ENCODE results near the gene KRTAP10-2.

The KRTAP10-2 gene

DNA sequence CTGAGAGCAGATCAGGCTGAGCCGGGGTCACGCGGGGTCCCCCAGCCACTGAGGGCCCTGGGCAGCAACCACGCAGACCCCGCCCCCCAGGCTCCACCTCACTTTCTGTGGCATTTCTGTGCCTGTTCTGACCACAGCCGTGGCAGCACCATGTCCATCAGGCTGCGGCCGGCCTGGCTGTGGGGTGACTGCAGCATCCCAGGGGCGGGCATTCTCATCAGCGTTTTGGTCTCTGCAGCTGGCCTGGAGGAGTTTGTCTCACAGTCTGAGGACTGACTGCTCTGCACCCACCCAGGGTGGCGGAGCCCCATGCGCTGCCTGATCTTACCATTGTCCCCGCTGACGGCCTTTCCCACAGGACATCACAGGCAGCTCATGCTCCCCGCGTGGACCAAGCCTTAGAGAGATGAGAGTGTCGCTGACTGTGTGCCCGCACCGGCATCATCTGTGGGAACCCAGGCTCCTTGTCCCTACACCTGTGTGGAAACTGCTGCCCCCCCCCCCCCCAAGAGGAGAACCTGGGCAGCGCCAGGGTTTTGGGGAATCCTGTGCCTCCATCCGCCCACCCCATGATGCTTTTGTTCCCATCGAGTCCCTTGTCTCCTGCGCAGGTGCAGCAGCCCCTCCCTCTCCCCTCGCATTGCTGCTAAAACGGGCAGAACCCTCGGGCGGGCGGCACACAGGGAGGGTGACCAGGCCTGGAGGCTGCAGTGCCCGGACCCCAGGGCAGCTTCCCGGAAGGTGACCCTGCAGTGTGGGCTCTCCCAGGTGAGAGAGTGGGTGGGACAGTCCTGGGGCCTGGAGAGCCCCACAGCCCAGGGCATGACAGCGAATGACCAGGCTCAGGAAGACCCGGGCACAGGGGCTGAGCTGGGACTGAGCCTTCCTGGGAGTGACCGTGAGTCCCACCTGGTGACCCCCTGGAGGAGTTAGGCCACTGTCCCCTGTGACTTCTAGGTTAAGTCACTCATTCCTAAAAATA is 13.1 kb downstream of the KRTAP10-2 start:
- DNase-seq, result no peak

GRCh38 chr21:44535963-44536362 is 15.3 kb downstream of the KRTAP10-2 start:
- DNase-seq, result no peak

DNA sequence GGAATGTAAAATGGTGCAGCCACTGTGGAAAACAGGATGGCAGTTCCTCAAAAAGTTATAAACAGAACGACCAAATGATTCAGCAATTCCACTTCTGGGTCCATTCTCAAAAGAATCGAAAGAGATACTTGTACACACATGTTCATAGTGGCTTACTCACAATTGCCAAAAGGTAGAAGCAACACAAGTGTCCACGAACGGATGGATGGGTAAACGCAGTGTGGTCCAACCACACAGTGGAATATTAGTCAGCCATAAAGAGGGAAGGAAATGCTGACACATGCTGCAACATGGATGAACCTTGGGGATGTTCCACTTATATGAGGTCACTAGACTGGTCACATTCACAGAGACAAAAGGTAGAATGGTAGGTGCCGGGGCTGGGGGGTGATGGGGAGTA is 16.6 kb downstream of the KRTAP10-2 start:
- no peak for DNase-seq

GRCh38 chr21:44533891-44534627 is 17.2 kb downstream of the KRTAP10-2 start:
- no peak for DNase-seq

DNA sequence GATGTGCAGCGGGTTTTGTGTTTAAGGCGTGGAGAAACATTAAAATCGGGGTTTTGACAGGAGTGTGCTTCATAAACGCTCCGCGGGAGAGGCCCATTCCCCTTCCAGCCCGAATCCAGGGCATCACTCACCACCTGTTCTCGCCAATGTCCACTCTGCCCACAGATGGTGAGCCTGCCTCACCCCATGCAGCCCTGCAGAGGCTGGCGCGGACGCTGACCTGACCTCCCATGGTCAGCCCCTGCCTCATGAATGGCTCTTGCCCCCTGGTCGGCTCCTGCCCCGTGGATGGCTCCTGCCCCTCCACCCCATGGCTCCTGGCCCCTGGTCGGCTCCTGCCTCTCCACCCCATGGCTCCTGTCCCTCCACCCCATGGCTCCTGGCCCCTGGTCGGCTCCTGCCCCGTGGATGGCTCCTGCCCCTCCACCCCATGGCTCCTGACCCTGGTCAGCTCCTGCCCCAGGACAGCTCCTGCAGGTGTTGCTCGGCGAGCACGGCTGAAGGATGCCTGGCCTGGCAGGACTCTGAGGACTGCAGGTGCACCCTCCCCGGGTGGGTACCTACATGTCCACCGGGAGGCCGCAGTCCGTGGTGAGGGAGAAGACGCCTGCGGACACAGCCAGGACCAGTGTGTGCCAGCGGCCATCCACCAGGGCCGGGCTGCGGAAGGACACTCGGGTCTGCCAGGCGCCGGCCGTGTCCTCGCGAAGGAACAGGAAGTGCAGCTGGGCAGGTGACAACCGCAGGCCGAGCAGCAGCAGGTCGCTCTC is 18.0 kb downstream of the KRTAP10-2 start:
- DNase-seq, result no peak

GRCh38 chr21:44532712-44533111 is 18.6 kb downstream of the KRTAP10-2 start:
- DNase-seq, result no peak

- DNase-seq, result no peak
Observed at GRCh38 chr21:44531606-44532564, 19.4 kb downstream of the KRTAP10-2 start.

GRCh38 chr21:44530903-44531605 is 20.3 kb downstream of the KRTAP10-2 start:
- no peak for DNase-seq

- no peak for DNase-seq
Observed at GRCh38 chr21:44530221-44530902, 20.9 kb downstream of the KRTAP10-2 start.

DNA sequence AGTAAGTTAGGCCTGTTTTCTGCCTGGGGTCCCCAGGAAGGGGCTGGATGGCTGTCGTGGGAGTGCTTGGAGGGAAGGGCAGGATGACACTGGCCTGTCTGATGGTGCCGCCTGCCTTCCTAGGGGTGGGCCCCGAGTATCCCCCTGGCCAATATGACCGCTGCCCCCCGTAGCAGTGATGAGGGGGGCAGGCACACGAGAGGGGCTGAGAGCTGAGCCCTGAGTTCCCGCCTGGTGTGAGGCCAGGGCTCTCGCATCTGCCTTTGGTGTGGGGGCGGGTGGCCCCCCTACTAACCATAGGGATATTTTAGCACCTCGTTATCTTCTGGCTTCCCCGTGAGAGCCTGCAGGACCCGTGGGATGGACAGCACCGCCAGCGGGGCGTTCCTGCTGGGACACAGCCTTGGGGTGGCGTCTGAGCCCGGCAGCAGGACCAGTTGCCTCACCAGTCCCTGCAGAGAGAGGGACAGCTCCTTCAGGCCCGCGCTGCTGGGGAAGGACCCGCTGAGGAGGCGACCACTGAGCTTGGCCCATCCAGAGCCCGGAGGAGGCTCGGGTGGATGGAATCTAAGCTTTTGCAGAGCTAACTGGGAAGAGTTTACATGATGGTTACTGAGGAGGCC is 21.7 kb downstream of the KRTAP10-2 start:
- DNase-seq, result no peak

- no peak for DNase-seq
Observed at GRCh38 chr21:44529011-44529421, 22.3 kb downstream of the KRTAP10-2 start.

GRCh38 chr21:44528634-44528995 is 22.7 kb downstream of the KRTAP10-2 start:
- DNase-seq, result no peak

DNA sequence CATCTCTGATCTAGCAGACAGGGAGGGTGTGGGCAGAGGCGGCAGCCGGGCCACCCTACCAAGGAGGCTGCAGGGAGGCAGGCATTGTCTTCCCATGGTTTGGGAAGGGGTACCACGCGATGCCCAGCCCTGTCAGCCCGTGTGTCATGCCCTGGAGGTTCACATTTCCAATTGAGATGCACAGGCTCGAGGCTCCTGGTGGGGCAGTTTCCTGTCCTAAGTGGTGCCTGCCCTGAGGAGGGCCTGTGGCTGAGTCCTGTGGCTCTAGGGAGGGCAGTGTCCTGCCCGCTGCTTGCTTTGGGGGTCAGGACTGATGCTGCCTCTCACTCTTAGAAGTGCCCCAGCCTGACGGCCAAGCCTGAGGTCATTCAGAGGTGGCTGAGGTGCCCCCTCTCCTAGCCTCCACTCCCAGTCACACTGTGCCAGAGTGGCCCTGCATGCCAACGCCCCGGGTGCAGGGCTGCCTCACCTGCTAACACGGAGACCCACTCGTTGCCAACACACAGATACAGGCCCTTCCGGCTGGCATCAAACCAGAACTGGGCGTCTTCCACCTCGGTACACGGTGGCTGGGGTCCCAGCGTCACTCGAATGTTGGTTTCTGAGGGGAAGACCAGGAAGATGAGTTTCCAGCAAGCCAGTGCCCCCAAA is 23.2 kb downstream of the KRTAP10-2 start:
- no peak for DNase-seq

DNA sequence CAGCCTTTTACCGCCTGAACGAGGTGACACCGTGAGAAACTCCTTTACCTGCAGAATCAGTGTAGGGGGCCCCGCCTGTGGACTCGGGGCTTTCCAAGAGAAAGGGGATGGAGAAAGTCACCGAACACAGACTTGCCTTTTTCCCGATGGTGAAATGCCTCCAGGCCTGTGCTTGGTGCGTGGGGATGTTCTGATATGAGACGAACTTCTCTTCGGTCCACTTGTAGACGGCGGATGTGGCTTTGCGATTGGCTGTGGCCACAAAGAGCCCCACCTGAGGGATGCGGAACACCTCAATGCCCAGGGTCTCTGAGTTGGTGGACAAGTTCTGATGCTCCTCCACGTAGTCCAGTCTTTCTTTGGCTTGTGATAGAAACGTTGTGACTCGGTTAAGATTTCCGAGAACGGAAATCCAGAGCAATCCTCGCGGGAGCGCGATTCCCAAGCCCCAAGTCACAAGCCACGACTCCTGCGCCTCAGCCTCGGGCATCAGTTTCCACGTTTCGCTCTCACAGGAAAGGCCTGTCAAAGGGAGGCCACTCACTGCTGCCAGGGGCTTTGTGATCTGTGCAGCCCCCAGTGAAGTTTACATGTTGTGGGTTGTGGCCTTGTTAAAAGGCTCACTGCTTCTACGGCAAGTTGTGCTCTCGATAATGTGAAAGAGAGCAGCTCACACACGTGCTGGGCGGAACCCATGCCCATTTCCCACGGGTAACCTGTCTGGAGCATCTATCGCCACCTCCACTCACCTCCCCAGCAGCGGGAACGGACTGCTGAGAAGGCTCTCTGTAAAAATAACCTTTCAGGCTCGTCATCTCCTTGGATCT is 23.9 kb downstream of the KRTAP10-2 start:
- no peak for DNase-seq

GRCh38 chr21:44526096-44526997 is 25.0 kb downstream of the KRTAP10-2 start:
- no peak for DNase-seq

GRCh38 chr21:44525391-44526095 is 25.8 kb downstream of the KRTAP10-2 start:
- DNase-seq, result no peak

Measured in NCI-H1930 (cell line).